OCI-LY7 (cell line): ENCODE data around the gene SNX9.

ENCODE experiments used
- CTCF ChIP-seq: fragments of 200-600 bp; sonication (generic); conservative IDR thresholded peaks from 2 replicates; pipeline ENCODE4 v1.5.1; 2014; ENCODE audit warnings: mild to moderate bottlenecking, antibody characterized with exemption, low read length, moderate library complexity, mixed read lengths
- EZH2phosphoT487 ChIP-seq: fragments of 200-600 bp; sonication (generic); IDR thresholded peaks from 2 replicates; pipeline ENCODE4 v1.6.1; 2018; ENCODE audit warnings: low read depth, borderline replicate concordance, mild to moderate bottlenecking, mixed run types, antibody characterized with exemption, low read length, moderate library complexity, mixed read lengths

GRCh38 chr6:157959451-157960227 is 136.6 kb downstream of the SNX9 start:
- TF ChIP-seq EZH2phosphoT487, result no peak
- no peak for TF ChIP-seq CTCF
